GM10248 (cell line): ENCODE data around the gene WDR77.

Experiments used
- CTCF ChIA-PET: fragments of 300-600 bp; sonication (Branson Sonifier 250); formaldehyde crosslinking; extraction: SDS; loops from one replicate; lab custom pipeline; 2021; ENCODE audit warnings: antibody characterized with exemption; lab: Yijun Ruan, JAX
- POLR2A ChIA-PET: fragments of 350-650 bp; sonication (Branson Sonifier 250); formaldehyde crosslinking; extraction: SDS; loops from one replicate; lab custom pipeline; 2020; ENCODE audit warnings: antibody characterized with exemption; lab: Yijun Ruan, JAX
- DNase-seq: peaks from one replicate; pipeline ENCODE4 v3.0.0; 2012; ENCODE audit errors: extremely low spot score
- TF ChIP-seq, protein P1 (sequence below): IDR thresholded peaks from 2 replicates; pipeline ENCODE4 v1.5.1; 2012; ENCODE audit warnings: mild to moderate bottlenecking, low read depth; ENCODE audit errors: extremely low read depth, missing control alignments, control extremely low read depth

WDR77 gene

GRCh38 chr1:111448918-111449702 is at the start of gene WDR77, which contains the start of gene ATP5PB:
WDR77 (minus strand) TSS chr1:111449256; CDS start chr1:111449169, 87 bp downstream.
ATP5PB (plus strand) TSS chr1:111449464; CDS start chr1:111449542, 78 bp downstream.
- TF ChIP-seq, protein P1, sequence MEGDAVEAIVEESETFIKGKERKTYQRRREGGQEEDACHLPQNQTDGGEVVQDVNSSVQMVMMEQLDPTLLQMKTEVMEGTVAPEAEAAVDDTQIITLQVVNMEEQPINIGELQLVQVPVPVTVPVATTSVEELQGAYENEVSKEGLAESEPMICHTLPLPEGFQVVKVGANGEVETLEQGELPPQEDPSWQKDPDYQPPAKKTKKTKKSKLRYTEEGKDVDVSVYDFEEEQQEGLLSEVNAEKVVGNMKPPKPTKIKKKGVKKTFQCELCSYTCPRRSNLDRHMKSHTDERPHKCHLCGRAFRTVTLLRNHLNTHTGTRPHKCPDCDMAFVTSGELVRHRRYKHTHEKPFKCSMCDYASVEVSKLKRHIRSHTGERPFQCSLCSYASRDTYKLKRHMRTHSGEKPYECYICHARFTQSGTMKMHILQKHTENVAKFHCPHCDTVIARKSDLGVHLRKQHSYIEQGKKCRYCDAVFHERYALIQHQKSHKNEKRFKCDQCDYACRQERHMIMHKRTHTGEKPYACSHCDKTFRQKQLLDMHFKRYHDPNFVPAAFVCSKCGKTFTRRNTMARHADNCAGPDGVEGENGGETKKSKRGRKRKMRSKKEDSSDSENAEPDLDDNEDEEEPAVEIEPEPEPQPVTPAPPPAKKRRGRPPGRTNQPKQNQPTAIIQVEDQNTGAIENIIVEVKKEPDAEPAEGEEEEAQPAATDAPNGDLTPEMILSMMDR = no peak
- peak; percentile 98 for DNase-seq
- POLR2A ChIA-PET = interaction anchor here (0.6 kb wide), 1 partner anchor 254 kb away, joined by 3 read pairs; no protein-coding TSS in a partner anchor
- CTCF ChIA-PET = interaction anchor here (0.6 to 3.5 kb wide), 9 partner anchors 11 to 320 kb away, joined by 3 to 25 read pairs (median 3); no protein-coding TSS in a partner anchor

GRCh38 chr1:111497592-111497991 is 48.5 kb upstream of the WDR77 start:
- no peak for DNase-seq
- ChIA-PET CTCF (interaction anchor here (0.8 to 8.7 kb wide), 7 partner anchors 10 to 272 kb away, joined by 3 to 84 read pairs (median 5); no protein-coding TSS in a partner anchor), POLR2A (no interaction called here)
- TF ChIP-seq, protein P1 = no peak

DNA sequence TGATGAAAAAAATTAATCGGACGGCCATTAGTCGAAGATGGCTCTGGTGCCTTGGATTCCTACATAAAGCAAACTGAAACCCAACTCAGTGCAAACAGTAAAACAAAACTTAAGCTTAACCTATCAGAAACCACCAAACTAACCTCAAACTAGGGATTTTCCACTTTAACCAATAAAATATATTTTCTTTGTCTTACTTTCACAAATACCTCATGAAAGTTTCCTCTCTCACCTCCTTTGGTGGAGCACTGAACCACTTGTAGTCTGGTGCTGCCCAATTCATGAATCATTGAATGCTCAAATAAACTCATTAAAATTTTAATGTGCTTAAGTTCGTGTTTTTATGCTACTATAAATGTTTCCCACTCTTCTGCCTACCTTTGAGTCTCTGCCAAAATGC is 47.3 kb upstream of the WDR77 start:
- CTCF ChIA-PET = interaction anchor here (0.9 to 8.7 kb wide), 6 partner anchors 10 to 251 kb away, joined by 3 to 84 read pairs (median 8); no protein-coding TSS in a partner anchor
- POLR2A ChIA-PET = interaction anchor here (0.7 kb wide), 1 partner anchor 1066 kb away, joined by 3 read pairs; no protein-coding TSS in a partner anchor
- TF ChIP-seq, protein P1 = no peak
- DNase-seq = no peak

- TF ChIP-seq, protein P1 = no peak
- ChIA-PET CTCF (interaction anchor here (1.1 to 2.4 kb wide), 7 partner anchors 9 to 278 kb away, joined by 3 to 19 read pairs (median 6); partner anchors contain the start of gene RAP1A), POLR2A (no interaction called here)
- DNase-seq = no peak
Observed at GRCh38 chr1:111491070-111491469, 42.0 kb upstream of the WDR77 start.

DNA sequence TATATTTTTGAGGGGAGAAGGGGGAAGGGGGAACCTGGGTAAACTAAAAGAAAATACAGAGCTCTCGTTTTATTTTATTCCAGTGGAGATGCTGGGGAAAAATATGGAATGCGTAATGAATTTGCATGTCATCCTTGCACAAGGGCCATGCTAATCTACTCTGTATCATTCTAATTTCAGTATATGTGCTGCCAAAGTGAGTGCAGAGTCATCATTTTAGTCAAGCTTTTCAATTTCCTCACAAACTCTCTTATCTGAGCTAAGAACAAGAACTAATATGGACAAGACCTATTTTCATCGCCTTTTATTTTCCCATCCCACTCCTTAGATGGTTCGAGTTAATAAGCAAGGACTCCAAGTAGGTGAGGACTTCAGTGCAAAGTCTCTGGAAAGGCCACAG is 41.2 kb upstream of the WDR77 start:
- POLR2A ChIA-PET = no interaction called here
- TF ChIP-seq, protein P1 = no peak
- CTCF ChIA-PET = interaction anchor here (1.1 to 2.4 kb wide), 8 partner anchors 8 to 279 kb away, joined by 3 to 19 read pairs (median 6); partner anchors contain the start of gene RAP1A
- no peak for DNase-seq

GRCh38 chr1:111489604-111490003 is 40.5 kb upstream of the WDR77 start:
- DNase-seq = no peak
- ChIA-PET POLR2A (no interaction called here), CTCF (interaction anchor here (1.5 to 2.4 kb wide), 6 partner anchors 7 to 280 kb away, joined by 4 to 19 read pairs (median 6); no protein-coding TSS in a partner anchor)
- TF ChIP-seq, protein P1 = no peak
